K562 (cell line): ENCODE data around the gene GAL. TPM values are rescaled to one million over a fixed set of nuclear protein-coding genes. Genes with fewer than 3 reads are reported as not detected.

Experiments used
- ATAC-seq: fragments of 200-7000 bp; cut with Tn5 transposase; 3 replicates; pipeline ENCODE4 v1.9.1; 2020; ENCODE audit warnings: moderate library complexity
- BruUV-seq: library from RNA; stranded (reverse); fragments of 400-500 nt; replicated peaks from 2 replicates; lab custom pipeline; 2021; lab: Mats Ljungman, UMichigan
- CTCF ChIA-PET: fragments of 300-600 bp; formaldehyde crosslinking; extraction: SDS; loops from one replicate; lab custom pipeline; 2021; ENCODE audit warnings: low intra/inter-chr PET ratio; lab: Yijun Ruan, JAX
- POLR2A ChIA-PET: fragments of 300-600, 350-650 bp; sonication (Branson Sonifier 250); formaldehyde crosslinking; extraction: SDS; loops from one replicate; lab custom pipeline; 2021; ENCODE audit warnings: antibody characterized with exemption, inconsistent platforms; lab: Yijun Ruan, JAX
- DNase-seq, 4 experiments: peaks; one replicate each; pipeline versions ENCODE4 v3.0.0 to v3.0.0-alpha.2; 2011 to 2018; ENCODE audit warnings: low spot score in 3 of 4, mixed read lengths in 3 of 4; ENCODE audit errors: extremely low read depth in 1 of 4
- FAIRE-seq: peaks from 2 replicates; lab custom pipeline; 2011; peaks lifted over from hg19 to GRCh38; lab: Jason Lieb, UNC
- H2AFZ ChIP-seq: 2 replicates; pipeline ENCODE4 v1.6.0; 2011; ENCODE audit warnings: low read depth, low read length, control low read depth, inconsistent platforms
- H3K27ac ChIP-seq: fragments of 200-600 bp; 3 replicates; pipeline ENCODE4 v1.8.0; 2011; ENCODE audit warnings: low read depth, mild to moderate bottlenecking, control low read depth, inconsistent platforms, low read length, moderate library complexity, mixed read lengths; ENCODE audit errors: extremely low read depth
- H3K27me3 ChIP-seq, 2 experiments: fragments of 300-600 bp in 1 of 2; 2 replicates in 1 of 2; 3 replicates in 1 of 2; pipeline versions ENCODE4 v1.6.0 to v1.8.0; 2011; ENCODE audit warnings: inconsistent platforms in 2 of 2, low read length in 2 of 2, mild to moderate bottlenecking in 1 of 2, mixed read lengths in 1 of 2, moderate library complexity in 1 of 2; ENCODE audit not compliant: control insufficient read depth in 2 of 2, insufficient read depth in 2 of 2
- H3K36me3 ChIP-seq: fragments of 300-600 bp; 3 replicates; pipeline ENCODE4 v1.8.0; 2011; ENCODE audit warnings: mild to moderate bottlenecking, low read length, inconsistent platforms; ENCODE audit not compliant: control insufficient read depth, insufficient read depth
- H3K4me1 ChIP-seq, 2 experiments: fragments of 200-600 bp in 1 of 2; replicated peaks in 1 of 2; 2 replicates in 1 of 2; 3 replicates in 1 of 2; pipeline versions ENCODE4 v1.5.1 to v1.8.0; 2011; ENCODE audit warnings: inconsistent platforms in 2 of 2, low read length in 2 of 2, mild to moderate bottlenecking in 1 of 2, mixed read lengths in 1 of 2, moderate library complexity in 1 of 2; ENCODE audit not compliant: control insufficient read depth in 2 of 2, insufficient read depth in 2 of 2
- H3K4me2 ChIP-seq: 2 replicates; pipeline ENCODE4 v1.6.1; 2011; ENCODE audit warnings: low read length, control low read depth, inconsistent platforms, mixed read lengths; ENCODE audit not compliant: insufficient read depth
- H3K4me3 ChIP-seq: fragments of 200-600 bp; sonication (generic), shearing (Covaris generic); 2 replicates; pipeline ENCODE4 v1.5.1; 2016; ENCODE audit warnings: control low read depth, inconsistent platforms
- H3K79me2 ChIP-seq: fragments of 200-600 bp; 3 replicates; pipeline ENCODE4 v1.8.0; 2011; ENCODE audit warnings: low read length, inconsistent platforms; ENCODE audit not compliant: control insufficient read depth, insufficient read depth
- H3K9ac ChIP-seq, 2 experiments: 2 replicates each; pipeline versions ENCODE4 v1.6.0 to v1.6.1; 2011; ENCODE audit warnings: low read depth in 2 of 2, low read length in 2 of 2, control low read depth in 1 of 2, inconsistent platforms in 1 of 2, mild to moderate bottlenecking in 1 of 2, mixed read lengths in 1 of 2; ENCODE audit not compliant: insufficient read depth in 1 of 2
- H3K9me1 ChIP-seq: one replicate; pipeline ENCODE4 v1.6.0; 2011; ENCODE audit warnings: inconsistent platforms, mild to moderate bottlenecking, low read length, moderate library complexity; ENCODE audit not compliant: control insufficient read depth, insufficient read depth
- H3K9me3 ChIP-seq: replicated peaks from 2 replicates; pipeline ENCODE4 v1.5.1; 2011; ENCODE audit warnings: low read depth, low read length, inconsistent platforms; ENCODE audit not compliant: control insufficient read depth, insufficient read depth
- H4K20me1 ChIP-seq: replicated peaks from 2 replicates; pipeline ENCODE4 v1.6.1; 2011; ENCODE audit warnings: low read length, inconsistent platforms, mixed read lengths; ENCODE audit not compliant: control insufficient read depth, insufficient read depth
- GATAD2A ChIP-seq: fragments of 450-650 bp; IDR thresholded peaks from 2 replicates; pipeline ENCODE4 v1.6.1; 2017
- HDAC6 ChIP-seq: IDR thresholded peaks from 2 replicates; pipeline ENCODE4 v1.6.1; 2012; ENCODE audit warnings: low read depth, mild to moderate bottlenecking, control low read depth, inconsistent platforms, low read length, moderate library complexity
- PML ChIP-seq: IDR thresholded peaks from 2 replicates; pipeline ENCODE4 v1.6.1; 2012; ENCODE audit warnings: low read length, inconsistent platforms
- SRSF3 ChIP-seq: fragments of 200-400 bp; formaldehyde crosslinking; IDR thresholded peaks from 2 replicates; pipeline ENCODE4 v1.6.1; 2016; ENCODE audit warnings: mild to moderate bottlenecking, low read length, moderate library complexity; ENCODE audit not compliant: insufficient read depth
- TBL1XR1 ChIP-seq, 2 experiments: IDR thresholded peaks; 2 replicates each; pipeline ENCODE4 v1.6.1; 2012; ENCODE audit warnings: improper control_type of control experiment in 2 of 2, low read length in 2 of 2, mild to moderate bottlenecking in 1 of 2
- TRIM28 ChIP-seq: fragments of 450-650 bp; IDR thresholded peaks from 2 replicates; pipeline ENCODE4 v1.6.1; 2017
- ZBTB8A ChIP-seq: fragments of 450-650 bp; IDR thresholded peaks from 2 replicates; pipeline ENCODE4 v1.6.1; 2018; ENCODE audit warnings: mild to moderate bottlenecking, moderate library complexity; ENCODE audit not compliant: partially characterized antibody
- ZEB2 ChIP-seq: fragments of 450-650 bp; IDR thresholded peaks from 2 replicates; pipeline ENCODE4 v1.6.1; 2016
- WGBS: fragments of 100-300 bp; shearing (Covaris generic); methylation state at CpG from one replicate; pipeline ENCODE4 v1.1.6; 2016; ENCODE audit warnings: low coverage, mixed read lengths; ENCODE audit not compliant: insufficient coverage; ENCODE audit errors: missing lambda C conversion rate; 5-methylcytosine and 5-hydroxymethylcytosine counted together
- in situ Hi-C: fragments of 300-500 bp; cut with MboI; formaldehyde crosslinking; loops from 4 replicates; pipeline ENCODE4 v1.15.0; 2018; ENCODE audit warnings: inconsistent platforms, mixed read lengths
- intact Hi-C: fragments of 100-400 bp; cut with micrococcal nuclease; formaldehyde crosslinking; loops from 2 replicates; pipeline ENCODE4 v1.14.2; 2022
- polyA plus RNA-seq, 8 experiments: library from polyadenylated mRNA; depleted of rRNA in 4 of 8; stranded (reverse) in 5 of 8; unstranded in 3 of 8; fragments of >200 nt; fragmentation: Nextera tagmentation in 2 of 8; fragmentation: Illumina TruSeq in 1 of 8; extraction: Ambion mirVana in 2 of 8; extraction: Trizol in 1 of 8; gene quantifications; 2 replicates each; pipeline versions ENCODE4 v1.2.1 to v1.2.3, GENCODE V29; 2011 to 2014; ENCODE audit warnings: inconsistent platforms in 1 of 8, missing spikeins in 1 of 8
- total RNA-seq, 7 experiments: library from RNA; depleted of rRNA in 6 of 7; stranded (reverse); fragments of >200 nt in 6 of 7; fragmentation: Illumina TruSeq in 2 of 7; extraction: Trizol in 2 of 7; gene quantifications; 2 replicates each; pipeline versions ENCODE4 v1.2.1 to v1.2.3, GENCODE V29; 2011 to 2021; ENCODE audit warnings: low replicate concordance in 1 of 7
- TF ChIP-seq, protein P1 (sequence below): fragments of 250-450 bp; sonication (Bioruptor Pico); IDR thresholded peaks from 2 replicates; pipeline ENCODE4 v1.4.0; 2020; ENCODE audit warnings: mild to moderate bottlenecking, moderate library complexity
- TF ChIP-seq, protein P2 (sequence below): fragments of 450-650 bp; IDR thresholded peaks from 2 replicates; pipeline ENCODE4 v1.6.1; 2016; ENCODE audit warnings: mild to moderate bottlenecking
- TF ChIP-seq, protein P3 (sequence below): fragments of 250-450 bp; sonication (Bioruptor Pico); IDR thresholded peaks from 2 replicates; pipeline ENCODE4 v1.5.0; 2021; ENCODE audit warnings: mild to moderate bottlenecking, moderate library complexity
- TF ChIP-seq, protein P4 (sequence below): IDR thresholded peaks from 2 replicates; pipeline ENCODE4 v1.6.1; 2011; ENCODE audit warnings: borderline replicate concordance, low read depth, mild to moderate bottlenecking, moderate library complexity, low read length; ENCODE audit not compliant: insufficient read depth, poor library complexity, severe bottlenecking

Gene GAL
- total and polyA plus RNA-seq, 9 of the 15 experiments (the other 6 are each of a cell fraction or from before 2014, with no cell fraction given), result 10.6 to 119 (median 36.3) TPM

DNA sequence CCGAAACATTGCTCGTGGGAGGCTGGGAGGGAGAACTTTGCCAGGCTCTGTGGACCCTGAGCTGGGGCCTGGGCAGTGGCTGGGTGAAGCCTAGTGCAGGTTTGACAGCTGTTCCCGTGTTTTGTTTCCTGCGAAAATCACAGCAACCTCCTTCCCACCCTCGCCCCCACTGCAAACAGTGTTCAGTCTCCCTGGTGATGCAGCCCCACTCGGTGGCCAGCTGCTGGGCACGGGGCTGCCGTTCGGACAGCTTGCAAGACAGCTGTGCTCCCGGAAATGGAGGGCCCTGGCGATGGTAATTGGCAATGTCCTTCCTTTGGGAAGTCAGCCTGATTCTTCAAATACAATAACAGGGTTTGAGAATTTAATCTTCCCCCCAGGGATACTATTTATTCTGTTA is 10.4 kb upstream of the GAL start:
- TF ChIP-seq, protein P1, sequence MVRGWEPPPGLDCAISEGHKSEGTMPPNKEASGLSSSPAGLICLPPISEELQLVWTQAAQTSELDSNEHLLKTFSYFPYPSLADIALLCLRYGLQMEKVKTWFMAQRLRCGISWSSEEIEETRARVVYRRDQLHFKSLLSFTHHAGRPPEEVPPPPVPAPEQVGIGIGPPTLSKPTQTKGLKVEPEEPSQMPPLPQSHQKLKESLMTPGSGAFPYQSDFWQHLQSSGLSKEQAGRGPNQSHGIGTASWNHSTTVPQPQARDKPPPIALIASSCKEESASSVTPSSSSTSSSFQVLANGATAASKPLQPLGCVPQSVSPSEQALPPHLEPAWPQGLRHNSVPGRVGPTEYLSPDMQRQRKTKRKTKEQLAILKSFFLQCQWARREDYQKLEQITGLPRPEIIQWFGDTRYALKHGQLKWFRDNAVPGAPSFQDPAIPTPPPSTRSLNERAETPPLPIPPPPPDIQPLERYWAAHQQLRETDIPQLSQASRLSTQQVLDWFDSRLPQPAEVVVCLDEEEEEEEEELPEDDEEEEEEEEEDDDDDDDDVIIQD (CRISPR knock-in tag), result no peak
- TF ChIP-seq ZBTB8A, result no peak
- no peak for TF ChIP-seq PML
- TF ChIP-seq ZEB2, result no peak
- TF ChIP-seq TRIM28, result no peak
- TF ChIP-seq, protein P2, sequence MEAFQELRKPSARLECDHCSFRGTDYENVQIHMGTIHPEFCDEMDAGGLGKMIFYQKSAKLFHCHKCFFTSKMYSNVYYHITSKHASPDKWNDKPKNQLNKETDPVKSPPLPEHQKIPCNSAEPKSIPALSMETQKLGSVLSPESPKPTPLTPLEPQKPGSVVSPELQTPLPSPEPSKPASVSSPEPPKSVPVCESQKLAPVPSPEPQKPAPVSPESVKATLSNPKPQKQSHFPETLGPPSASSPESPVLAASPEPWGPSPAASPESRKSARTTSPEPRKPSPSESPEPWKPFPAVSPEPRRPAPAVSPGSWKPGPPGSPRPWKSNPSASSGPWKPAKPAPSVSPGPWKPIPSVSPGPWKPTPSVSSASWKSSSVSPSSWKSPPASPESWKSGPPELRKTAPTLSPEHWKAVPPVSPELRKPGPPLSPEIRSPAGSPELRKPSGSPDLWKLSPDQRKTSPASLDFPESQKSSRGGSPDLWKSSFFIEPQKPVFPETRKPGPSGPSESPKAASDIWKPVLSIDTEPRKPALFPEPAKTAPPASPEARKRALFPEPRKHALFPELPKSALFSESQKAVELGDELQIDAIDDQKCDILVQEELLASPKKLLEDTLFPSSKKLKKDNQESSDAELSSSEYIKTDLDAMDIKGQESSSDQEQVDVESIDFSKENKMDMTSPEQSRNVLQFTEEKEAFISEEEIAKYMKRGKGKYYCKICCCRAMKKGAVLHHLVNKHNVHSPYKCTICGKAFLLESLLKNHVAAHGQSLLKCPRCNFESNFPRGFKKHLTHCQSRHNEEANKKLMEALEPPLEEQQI, result no peak
- TF ChIP-seq, protein P3, sequence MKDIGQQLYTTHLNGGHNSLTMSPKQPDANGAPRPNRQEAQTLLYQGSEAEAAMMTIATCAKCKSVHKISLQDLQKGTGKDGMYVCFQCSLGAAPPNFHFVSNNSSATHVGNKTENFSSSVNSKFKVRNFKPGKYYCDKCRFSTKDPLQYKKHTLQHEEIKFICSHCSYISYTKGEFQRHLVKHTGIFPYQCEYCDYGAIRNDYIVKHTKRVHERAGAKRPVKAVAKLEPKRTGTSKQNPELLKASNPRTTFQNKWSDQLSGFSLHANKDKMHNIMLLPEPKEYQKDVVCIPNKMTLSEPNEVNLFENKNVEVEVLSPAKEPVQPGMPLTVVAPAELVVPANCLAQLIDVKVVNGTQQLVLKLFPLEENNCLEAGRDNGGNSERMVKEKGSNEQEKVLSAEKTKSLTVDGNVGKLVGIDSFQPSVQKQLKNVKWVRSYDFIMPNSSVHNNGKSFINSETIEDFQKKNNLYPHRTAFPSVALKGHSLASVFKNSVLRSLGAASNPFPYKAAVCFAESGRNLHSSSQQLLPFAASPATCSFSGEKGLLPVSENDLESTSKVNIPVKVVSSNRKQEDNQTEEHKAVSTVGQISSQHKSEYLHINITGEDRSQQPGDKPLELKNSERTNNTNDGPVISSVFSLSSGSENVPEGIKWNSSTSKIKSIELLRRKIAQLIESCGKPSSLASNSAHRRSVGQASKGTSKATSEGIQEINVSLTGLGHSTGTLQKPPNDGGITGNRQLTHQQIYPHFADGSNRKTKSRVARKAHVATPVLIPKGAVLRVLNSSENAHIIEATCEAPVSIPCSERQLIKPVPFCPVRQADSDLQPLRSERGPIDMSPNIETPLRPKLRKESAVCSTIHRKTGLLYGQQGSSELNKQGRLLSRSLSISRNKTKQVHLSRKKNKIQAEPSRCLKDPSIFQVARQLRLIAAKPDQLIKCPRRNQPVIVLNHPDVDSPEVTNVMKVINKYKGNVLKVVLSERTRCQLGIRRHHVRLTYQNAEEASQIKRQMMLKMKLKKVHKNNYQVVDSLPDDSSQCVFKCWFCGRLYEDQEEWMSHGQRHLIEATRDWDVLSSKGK (CRISPR knock-in tag), result no peak
- TF ChIP-seq GATAD2A, result no peak
- TF ChIP-seq, protein P4, sequence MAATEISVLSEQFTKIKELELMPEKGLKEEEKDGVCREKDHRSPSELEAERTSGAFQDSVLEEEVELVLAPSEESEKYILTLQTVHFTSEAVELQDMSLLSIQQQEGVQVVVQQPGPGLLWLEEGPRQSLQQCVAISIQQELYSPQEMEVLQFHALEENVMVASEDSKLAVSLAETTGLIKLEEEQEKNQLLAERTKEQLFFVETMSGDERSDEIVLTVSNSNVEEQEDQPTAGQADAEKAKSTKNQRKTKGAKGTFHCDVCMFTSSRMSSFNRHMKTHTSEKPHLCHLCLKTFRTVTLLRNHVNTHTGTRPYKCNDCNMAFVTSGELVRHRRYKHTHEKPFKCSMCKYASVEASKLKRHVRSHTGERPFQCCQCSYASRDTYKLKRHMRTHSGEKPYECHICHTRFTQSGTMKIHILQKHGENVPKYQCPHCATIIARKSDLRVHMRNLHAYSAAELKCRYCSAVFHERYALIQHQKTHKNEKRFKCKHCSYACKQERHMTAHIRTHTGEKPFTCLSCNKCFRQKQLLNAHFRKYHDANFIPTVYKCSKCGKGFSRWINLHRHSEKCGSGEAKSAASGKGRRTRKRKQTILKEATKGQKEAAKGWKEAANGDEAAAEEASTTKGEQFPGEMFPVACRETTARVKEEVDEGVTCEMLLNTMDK, result no peak
- TF ChIP-seq TBL1XR1 (IDR thresholded peaks at IDR 0.05; ENCODE audit: low read length in 2 of 2), result no peak
- TF ChIP-seq HDAC6, result no peak
- no peak for TF ChIP-seq SRSF3

More for the DNA sequence above, 10.4 kb upstream of the GAL start:
- ATAC-seq, result no peak
- no peak for DNase-seq
- BruUV-seq, result no TSS peak
- no peaks in the 10 kb centered on the region for H3K36me3 ChIP-seq
- intact Hi-C loops, result no loop called here
- in situ Hi-C loops, result no loop called here
- no peak overlapping the region for H3K9ac ChIP-seq
- 10% methylated on average over 11 of the region's 11 CpGs for WGBS
- no peaks in the 10 kb centered on the region for H3K9me3 ChIP-seq
- no peak overlapping the region for H3K4me3 ChIP-seq
- H3K4me2 ChIP-seq, result no peak overlapping the region
- POLR2A ChIA-PET, result interaction anchor here (1.3 to 1.8 kb wide), 4 partner anchors 8 to 17 kb away, joined by 3 to 8 read pairs (median 4); partner anchors contain the start of gene GAL
- no peak overlapping the region for H3K27ac ChIP-seq
- peaks cover 19 to 42% of the 10 kb centered on the region in 2 experiments for H3K27me3 ChIP-seq
- no peaks in the 10 kb centered on the region for H3K9me1 ChIP-seq
- CTCF ChIA-PET, result no interaction called here
- FAIRE-seq, result no peak
- H3K79me2 ChIP-seq, result no peaks in the 10 kb centered on the region
- no peaks in the 10 kb centered on the region for H4K20me1 ChIP-seq
- no peak overlapping the region for H2AFZ ChIP-seq
- H3K4me1 ChIP-seq, result peaks cover 0 to 25% of the 10 kb centered on the region in 2 experiments; a peak in 3 of 5 replicates
